HG03575 (cell line): ENCODE measurements around the gene TFF1.

Experiments
- ATAC-seq: cut with Tn5 transposase; IDR thresholded peaks from one replicate; pipeline ENCODE4 v1.9.1; 2021; ENCODE audit not compliant: unreplicated experiment, insufficient number of reproducible peaks, low FRiP score; ENCODE audit errors: extremely low read depth

TFF1 gene

GRCh38 chr21:42332557-42333317 is 33.6 kb downstream of the TFF1 start:
- ATAC-seq, result no peak

- no peak for ATAC-seq
These were observed 34.7 kb downstream of the TFF1 start for GRCh38 chr21:42331660-42332059.

DNA sequence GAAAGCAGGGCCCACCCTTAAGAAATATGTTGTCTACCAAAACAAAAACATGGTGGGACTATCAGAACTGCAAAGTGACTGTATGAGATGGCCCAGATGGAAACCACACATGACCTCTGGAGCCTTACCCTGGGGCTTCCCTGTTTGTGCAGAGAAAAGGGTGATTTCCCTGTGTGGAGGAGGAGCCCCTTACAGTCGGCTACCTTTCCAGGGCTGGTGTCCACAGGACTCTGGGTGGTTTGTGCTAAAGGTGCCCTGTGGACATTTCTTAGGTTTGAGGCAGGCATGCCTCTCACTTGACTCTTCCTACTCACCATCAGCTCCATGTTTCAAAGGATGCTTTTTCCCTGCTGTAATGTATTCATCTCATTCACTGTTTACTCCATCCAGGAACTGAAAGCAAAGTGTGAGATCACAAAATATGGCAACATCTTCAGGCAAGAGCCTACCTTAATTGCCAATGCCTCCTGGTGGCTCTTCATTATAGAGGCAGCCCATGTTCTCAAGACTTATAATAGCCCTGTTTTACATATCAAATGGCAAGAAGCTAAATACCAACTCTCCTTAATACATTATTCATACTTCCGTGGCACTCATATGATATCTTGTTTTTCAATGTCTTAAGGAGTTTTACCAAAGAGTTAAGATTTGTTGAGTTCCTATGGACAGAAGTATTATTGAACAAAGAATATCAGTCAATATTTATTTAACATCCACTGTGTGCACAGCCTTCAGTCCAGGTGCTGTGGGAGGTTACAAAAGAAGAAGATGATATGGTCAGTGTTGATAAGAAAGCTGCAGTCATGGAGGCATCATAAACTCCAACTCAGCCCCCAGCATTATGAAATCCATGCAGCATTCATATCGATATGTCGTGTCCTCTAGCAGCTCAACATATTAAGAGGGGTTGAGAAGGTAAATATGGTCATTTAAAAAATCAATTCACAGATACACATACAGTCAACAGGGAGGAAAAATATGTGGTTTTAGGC is 35.7 kb downstream of the TFF1 start:
- no peak for ATAC-seq

GRCh38 chr21:42324896-42325295 is 41.4 kb downstream of the TFF1 start:
- no peak for ATAC-seq

DNA sequence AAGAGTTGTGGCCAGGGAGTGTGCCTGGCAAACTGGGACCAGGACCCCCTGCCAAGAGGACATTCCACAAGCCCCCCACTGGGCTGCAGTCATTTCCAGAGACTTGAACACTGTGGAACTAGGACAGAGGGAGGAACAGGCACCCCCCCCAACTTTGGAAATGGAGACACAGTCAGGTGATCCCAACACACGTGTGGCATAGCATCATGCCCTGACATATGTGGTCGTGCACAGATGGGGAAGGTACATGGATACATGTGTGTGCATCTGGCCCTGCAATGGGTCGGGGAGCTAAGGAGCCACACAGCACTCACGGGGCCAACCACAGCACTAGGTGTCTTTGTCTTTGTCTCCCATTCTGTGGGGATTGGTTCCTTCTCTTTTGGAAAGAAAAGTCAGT is 44.5 kb downstream of the TFF1 start:
- ATAC-seq, result no peak

DNA sequence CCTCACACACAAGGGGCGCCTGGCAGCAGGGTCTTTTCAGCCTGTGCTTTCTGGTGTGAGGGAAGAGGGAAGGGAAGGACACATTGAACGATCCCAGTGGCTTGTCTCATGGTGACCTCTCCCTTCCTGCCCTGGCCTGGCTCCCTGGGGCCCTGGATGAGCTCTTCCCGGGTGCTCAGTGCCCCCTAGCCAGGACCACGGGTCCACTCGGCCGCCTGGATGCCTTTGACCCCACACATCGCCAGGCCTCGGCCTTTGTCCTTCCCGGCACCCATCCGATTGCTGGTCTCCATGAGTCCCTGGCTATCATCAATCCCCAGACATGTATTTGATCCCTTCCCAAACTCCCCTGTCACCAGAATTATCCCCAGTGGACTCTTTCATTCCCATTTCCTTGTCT is 45.1 kb downstream of the TFF1 start:
- no peak for ATAC-seq

- ATAC-seq, result no peak
These were observed 45.5 kb downstream of the TFF1 start for GRCh38 chr21:42320791-42321190.

- no peak for ATAC-seq
These were observed 46.3 kb downstream of the TFF1 start for GRCh38 chr21:42319851-42320572.

GRCh38 chr21:42319376-42319775 is 47.0 kb downstream of the TFF1 start:
- ATAC-seq, result no peak

GRCh38 chr21:42317826-42318746 is 48.2 kb downstream of the TFF1 start:
- no peak for ATAC-seq

- no peak for ATAC-seq
These were observed 49.0 kb downstream of the TFF1 start for GRCh38 chr21:42317341-42317741.

DNA sequence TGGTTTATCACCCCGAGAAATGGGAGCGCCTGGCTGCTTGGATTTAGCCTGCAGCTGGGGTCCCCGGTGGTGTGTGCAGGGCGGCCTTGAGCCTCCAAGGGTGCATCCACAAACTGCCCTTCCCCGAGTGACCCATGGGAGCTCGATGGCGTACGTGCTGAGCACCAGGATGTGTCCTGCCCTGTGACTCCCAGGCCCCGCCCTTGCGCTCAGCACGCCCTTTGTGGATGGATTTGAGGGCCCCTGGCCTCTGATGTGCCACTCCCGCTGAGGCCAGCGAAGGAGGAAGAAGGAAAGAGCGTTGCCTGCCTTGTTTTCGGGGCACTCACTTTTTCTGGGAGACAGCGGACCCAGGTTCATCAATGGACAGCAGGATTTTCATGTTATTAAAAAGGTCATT is 49.4 kb downstream of the TFF1 start:
- ATAC-seq, result no peak

- no peak for ATAC-seq
These were observed 50.9 kb downstream of the TFF1 start, which contains the start of gene TFF3 for GRCh38 chr21:42315296-42315891. TSS of gene TFF3 (minus strand) at chr21:42315409. CDS start at chr21:42315374, 35 bp downstream.

DNA sequence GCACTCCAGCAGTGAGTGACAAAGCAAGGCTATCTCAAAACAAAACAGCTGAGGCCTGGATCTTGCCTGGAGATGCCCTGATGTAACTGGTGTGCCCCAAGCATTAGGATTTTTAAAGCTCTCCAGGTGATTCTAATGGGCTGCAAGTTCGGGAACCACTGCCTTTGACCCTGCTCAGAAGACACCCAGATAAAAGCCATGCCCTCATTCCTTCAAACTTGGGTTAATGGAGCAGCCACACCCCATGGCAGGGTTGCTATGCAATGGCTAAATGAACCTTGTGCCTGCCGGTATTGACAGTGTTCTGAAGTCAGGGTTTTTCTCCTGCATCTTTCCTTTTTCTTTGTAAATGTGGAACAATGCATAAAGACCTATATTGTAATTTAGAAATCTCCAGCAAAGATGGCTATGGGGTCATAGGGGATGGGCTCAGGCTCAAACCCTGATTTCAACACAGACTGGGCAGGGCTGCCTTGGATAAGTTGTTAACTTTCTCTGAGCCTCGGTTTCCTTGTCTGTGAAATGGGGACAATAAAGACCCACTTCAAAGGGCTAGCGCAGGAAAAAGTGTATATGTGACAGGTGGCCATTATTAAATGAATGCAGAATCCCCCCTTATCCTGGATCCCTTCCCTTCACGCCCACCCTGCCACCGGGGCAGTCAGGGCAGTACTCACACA is 51.6 kb downstream of the TFF1 start:
- no peak for ATAC-seq

DNA sequence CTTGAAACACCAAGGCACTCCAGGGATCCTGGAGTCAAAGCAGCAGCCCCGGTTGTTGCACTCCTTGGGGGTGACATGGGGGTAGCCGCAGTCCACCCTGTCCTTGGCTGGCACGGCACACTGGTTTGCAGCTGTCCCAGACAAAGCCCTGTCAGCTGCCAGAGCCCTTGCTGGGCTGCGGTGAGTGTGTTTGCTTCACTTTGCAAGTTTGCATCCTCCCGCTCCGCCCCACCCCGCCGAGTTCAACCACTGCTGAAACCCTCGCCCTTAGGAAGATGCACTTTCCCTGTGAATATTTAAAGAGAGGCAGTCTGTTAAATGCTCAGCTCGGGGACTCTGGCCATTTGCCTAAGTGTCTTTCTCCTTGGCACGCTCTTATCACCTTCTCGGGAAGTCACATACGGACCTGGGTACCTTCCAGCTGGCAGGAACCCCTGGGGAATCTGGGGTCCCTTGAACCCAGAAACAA is 52.8 kb downstream of the TFF1 start:
- no peak for ATAC-seq

DNA sequence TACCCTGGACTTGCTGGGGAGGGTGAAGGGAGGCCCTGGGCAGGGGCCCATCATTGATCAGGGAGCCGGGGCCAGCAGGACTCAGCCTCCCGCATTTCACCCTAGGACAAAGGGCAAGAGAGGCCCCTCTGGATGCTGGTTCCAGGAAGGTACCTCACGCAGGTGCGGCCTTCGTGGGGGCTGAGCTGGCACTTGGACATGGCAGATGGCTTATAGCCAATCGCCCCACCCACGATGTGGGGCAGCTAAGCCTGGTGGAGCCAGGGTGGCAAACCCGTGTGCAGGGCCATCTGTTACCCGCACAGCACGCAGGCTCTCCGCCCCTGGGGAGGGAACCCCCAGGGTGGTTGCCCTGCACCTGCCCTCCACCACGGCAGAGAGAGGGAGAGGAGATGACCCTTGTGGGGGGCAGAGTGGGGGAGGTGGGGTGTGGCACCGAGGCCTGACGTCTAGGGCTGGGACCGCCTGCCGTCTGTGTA is 53.7 kb downstream of the TFF1 start:
- no peak for ATAC-seq
